Activated CD4-positive, alpha-beta T cell treated with anti-CD3 and anti-CD28 coated beads for 36 hours (primary cell): ENCODE results near the gene FCGR3A. TPM values are rescaled to one million over a fixed set of nuclear protein-coding genes. Genes with fewer than 3 reads are reported as not detected.
"Not testable (repeated sequence)": the region's sequence is repeated elsewhere in the genome, so short reads cannot be mapped to it uniquely, and the experiment has no call there.

Source experiments
- ATAC-seq: fragments of 200-7000 bp; cut with Tn5 transposase; one replicate; pipeline ENCODE4 v1.10.0; 2021; ENCODE audit warnings: mild to moderate bottlenecking, moderate library complexity
- CTCF ChIA-PET: fragments of 350-600 bp; sonication (Branson Sonifier 250); formaldehyde crosslinking; loops from one replicate; lab custom pipeline; 2021; ENCODE audit warnings: antibody characterized with exemption; lab: Charles Lee
- POLR2A ChIA-PET: fragments of 350-600 bp; sonication (Branson Sonifier 250); formaldehyde crosslinking; loops from one replicate; lab custom pipeline; 2021; ENCODE audit warnings: antibody characterized with exemption, inconsistent platforms; lab: Charles Lee
- DNase-seq: peaks from one replicate; pipeline ENCODE4 v3.0.0-alpha.2; 2020
- H3K27ac Mint-ChIP-seq: one replicate; pipeline ENCODE4 v1.8.0; 2021; ENCODE audit warnings: mixed read lengths
- H3K27me3 Mint-ChIP-seq: one replicate; pipeline ENCODE4 v1.8.0; 2021; ENCODE audit warnings: mixed read lengths
- H3K36me3 Mint-ChIP-seq: one replicate; pipeline ENCODE4 v1.8.0; 2021; ENCODE audit warnings: low read depth, mixed read lengths
- H3K4me1 Mint-ChIP-seq: one replicate; pipeline ENCODE4 v1.8.0; 2021; ENCODE audit warnings: mixed read lengths
- H3K4me3 Mint-ChIP-seq: one replicate; pipeline ENCODE4 v1.8.0; 2021; ENCODE audit warnings: mild to moderate bottlenecking, moderate library complexity, mixed read lengths
- H3K9me3 Mint-ChIP-seq: one replicate; pipeline ENCODE4 v1.8.0; 2021; ENCODE audit warnings: low read depth, mixed read lengths
- intact Hi-C, 2 experiments: fragments of 100-400 bp; cut with DNase I in 1 of 2; cut with micrococcal nuclease in 1 of 2; formaldehyde crosslinking; loops; one replicate each; pipeline versions ENCODE4 v1.14.2 to v1.15.1; 2022 to 2024; cut with DNase I, micrococcal nuclease
- total RNA-seq, 2 experiments: library from RNA; stranded (reverse); gene quantifications; one replicate each; pipeline ENCODE4 v1.2.3, GENCODE V29; 2021

FCGR3A gene
- total RNA-seq, 2 experiments from 2014 or later: not detected

GRCh38 chr1:161524742-161525291 is 24.8 kb downstream of the FCGR3A start:
- H3K36me3 Mint-ChIP-seq, CTCF ChIA-PET, POLR2A ChIA-PET, intact Hi-C loops, H3K27ac Mint-ChIP-seq, H3K27me3 Mint-ChIP-seq, H3K9me3 Mint-ChIP-seq, H3K4me1 Mint-ChIP-seq: not testable (repeated sequence)
- DNase-seq (peak; percentile 28), ATAC-seq (peak; percentile 38)
- peak overlapping the region; percentile 57 for H3K4me3 Mint-ChIP-seq

- H3K4me1 Mint-ChIP-seq, H3K27me3 Mint-ChIP-seq, POLR2A ChIA-PET, H3K36me3 Mint-ChIP-seq, H3K9me3 Mint-ChIP-seq: not testable (repeated sequence)
- peak; percentile 77 for ATAC-seq
- H3K4me3 Mint-ChIP-seq: peak within 1 kb of the TSS; percentile 75
- H3K27ac Mint-ChIP-seq: peak within 1 kb of the TSS; percentile 58
- DNase-seq: peak; percentile 77
- CTCF ChIA-PET: interaction anchor here (0.6 to 1.3 kb wide), 3 partner anchors 39 to 226 kb away, joined by 3 to 6 read pairs (median 4); partner anchors contain the start of gene DUSP12
- intact Hi-C loops: loop anchor here in 1 of 2 experiments (1.0 to 2.0 kb wide), 2 partner anchors 16 to 37 kb away; no protein-coding TSS in a partner anchor
These were observed 25.5 kb downstream of the FCGR3A start, which contains the start of gene HSPA6 for GRCh38 chr1:161523817-161524741. TSS of gene HSPA6 (plus strand) at chr1:161524540. CDS start at chr1:161524659, 119 bp downstream.

- H3K27me3 Mint-ChIP-seq, ATAC-seq, H3K36me3 Mint-ChIP-seq, DNase-seq, H3K9me3 Mint-ChIP-seq, POLR2A ChIA-PET, H3K4me1 Mint-ChIP-seq: not testable (repeated sequence)
- intact Hi-C loops: loop anchor here in 1 of 2 experiments (1.0 to 2.0 kb wide), 2 partner anchors 17 to 36 kb away; no protein-coding TSS in a partner anchor
- CTCF ChIA-PET: interaction anchor here (0.6 to 1.3 kb wide), 3 partner anchors 39 to 227 kb away, joined by 3 to 6 read pairs (median 4); partner anchors contain the start of gene DUSP12
- peak overlapping the region; percentile 58 for H3K27ac Mint-ChIP-seq
- H3K4me3 Mint-ChIP-seq: peak overlapping the region; percentile 75
These were observed 26.4 kb downstream of the FCGR3A start for GRCh38 chr1:161523041-161523816.

GRCh38 chr1:161513953-161514352 is 35.7 kb downstream of the FCGR3A start:
- H3K27ac Mint-ChIP-seq, DNase-seq, ATAC-seq, H3K4me1 Mint-ChIP-seq, POLR2A ChIA-PET, intact Hi-C loops, CTCF ChIA-PET, H3K36me3 Mint-ChIP-seq, H3K4me3 Mint-ChIP-seq, H3K27me3 Mint-ChIP-seq, H3K9me3 Mint-ChIP-seq: not testable (repeated sequence)

- H3K4me3 Mint-ChIP-seq, H3K27me3 Mint-ChIP-seq, CTCF ChIA-PET, H3K27ac Mint-ChIP-seq, DNase-seq, intact Hi-C loops, H3K9me3 Mint-ChIP-seq, H3K4me1 Mint-ChIP-seq, POLR2A ChIA-PET, H3K36me3 Mint-ChIP-seq, ATAC-seq: not testable (repeated sequence)
These were observed 36.2 kb downstream of the FCGR3A start for GRCh38 chr1:161513448-161513780.

GRCh38 chr1:161512636-161513447 is 36.8 kb downstream of the FCGR3A start:
- H3K9me3 Mint-ChIP-seq, H3K4me3 Mint-ChIP-seq, ATAC-seq, H3K4me1 Mint-ChIP-seq, intact Hi-C loops, DNase-seq, CTCF ChIA-PET, H3K27me3 Mint-ChIP-seq, H3K36me3 Mint-ChIP-seq, POLR2A ChIA-PET, H3K27ac Mint-ChIP-seq: not testable (repeated sequence)

- intact Hi-C loops: no loop called here
- ChIA-PET CTCF (no interaction called here), POLR2A (no interaction called here)
- no peak for ATAC-seq
- H3K36me3 Mint-ChIP-seq: no peaks in the 10 kb centered on the region
- peaks cover 8% of the 10 kb centered on the region for H3K27me3 Mint-ChIP-seq
- no peak for DNase-seq
- no peaks in the 10 kb centered on the region for H3K9me3 Mint-ChIP-seq
- no peak overlapping the region for H3K27ac Mint-ChIP-seq
- H3K4me3 Mint-ChIP-seq: no peak overlapping the region
- peaks cover 3% of the 10 kb centered on the region for H3K4me1 Mint-ChIP-seq
These were observed 37.9 kb downstream of the FCGR3A start for GRCh38 chr1:161511756-161512060.

GRCh38 chr1:161511018-161511755 is 38.4 kb downstream of the FCGR3A start:
- H3K4me1 Mint-ChIP-seq: peaks cover 8% of the 10 kb centered on the region
- H3K9me3 Mint-ChIP-seq: no peaks in the 10 kb centered on the region
- DNase-seq (no peak), ATAC-seq (no peak)
- H3K4me3 Mint-ChIP-seq: no peak overlapping the region
- no peaks in the 10 kb centered on the region for H3K36me3 Mint-ChIP-seq
- peaks cover 13% of the 10 kb centered on the region for H3K27me3 Mint-ChIP-seq
- POLR2A ChIA-PET: no interaction called here
- CTCF ChIA-PET: no interaction called here
- H3K27ac Mint-ChIP-seq: no peak overlapping the region
- intact Hi-C loops: no loop called here

- H3K4me3 Mint-ChIP-seq: no peak overlapping the region
- DNase-seq (no peak), ATAC-seq (peak; percentile 44)
- no peaks in the 10 kb centered on the region for H3K36me3 Mint-ChIP-seq
- POLR2A ChIA-PET: no interaction called here
- intact Hi-C loops: no loop called here
- H3K27me3 Mint-ChIP-seq: peaks cover 17% of the 10 kb centered on the region
- H3K9me3 Mint-ChIP-seq: no peaks in the 10 kb centered on the region
- CTCF ChIA-PET: no interaction called here
- H3K4me1 Mint-ChIP-seq: peaks cover 8% of the 10 kb centered on the region
- no peak overlapping the region for H3K27ac Mint-ChIP-seq
These were observed 39.1 kb downstream of the FCGR3A start for GRCh38 chr1:161510477-161510876.

- no peaks in the 10 kb centered on the region for H3K36me3 Mint-ChIP-seq
- H3K9me3 Mint-ChIP-seq: no peaks in the 10 kb centered on the region
- intact Hi-C loops: no loop called here
- H3K4me3 Mint-ChIP-seq: no peak overlapping the region
- ChIA-PET CTCF (interaction anchor here (1.2 to 1.4 kb wide), 2 partner anchors 18 to 22 kb away, joined by 3 read pairs; no protein-coding TSS in a partner anchor), POLR2A (no interaction called here)
- peaks cover 8% of the 10 kb centered on the region for H3K4me1 Mint-ChIP-seq
- ATAC-seq: peak; percentile 16
- no peak for DNase-seq
- H3K27ac Mint-ChIP-seq: no peak overlapping the region
- peaks cover 29% of the 10 kb centered on the region for H3K27me3 Mint-ChIP-seq
These were observed 43.0 kb downstream of the FCGR3A start for GRCh38 chr1:161506336-161507223.
